ENCODE results near the gene PACC1. TPM values are rescaled to one million over a fixed set of nuclear protein-coding genes. Genes with fewer than 3 reads are reported as not detected.

PACC1 gene
- total RNA-seq, 1 donor from 2014 or later, result 2.6 TPM

DNA sequence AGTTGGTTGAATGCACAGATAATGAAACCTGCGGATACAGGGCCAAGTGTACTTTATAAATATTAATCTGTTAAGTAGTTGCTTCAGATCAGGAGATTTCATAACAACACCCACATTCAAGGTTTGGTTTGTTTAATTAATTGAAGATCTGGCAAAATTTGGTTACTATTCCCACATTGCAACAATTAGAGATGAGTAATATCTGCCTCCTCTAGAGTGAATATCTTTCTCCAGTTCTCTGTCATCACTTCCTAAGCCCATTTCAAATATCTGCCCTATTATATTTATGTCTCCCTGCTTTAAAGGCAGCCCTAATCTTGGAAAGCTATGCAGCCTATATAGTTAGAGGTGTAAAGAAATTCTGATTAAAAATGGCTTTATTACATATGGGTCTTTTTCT is 68.1 kb downstream of the PACC1 start:
- DNase-seq, result no peak
- no peak overlapping the region for H3K4me3 ChIP-seq
- peaks cover 70% of the 10 kb centered on the region for H3K36me3 ChIP-seq
- no peak overlapping the region for H3K27ac ChIP-seq (replicated peaks)
- TF ChIP-seq, protein P1, sequence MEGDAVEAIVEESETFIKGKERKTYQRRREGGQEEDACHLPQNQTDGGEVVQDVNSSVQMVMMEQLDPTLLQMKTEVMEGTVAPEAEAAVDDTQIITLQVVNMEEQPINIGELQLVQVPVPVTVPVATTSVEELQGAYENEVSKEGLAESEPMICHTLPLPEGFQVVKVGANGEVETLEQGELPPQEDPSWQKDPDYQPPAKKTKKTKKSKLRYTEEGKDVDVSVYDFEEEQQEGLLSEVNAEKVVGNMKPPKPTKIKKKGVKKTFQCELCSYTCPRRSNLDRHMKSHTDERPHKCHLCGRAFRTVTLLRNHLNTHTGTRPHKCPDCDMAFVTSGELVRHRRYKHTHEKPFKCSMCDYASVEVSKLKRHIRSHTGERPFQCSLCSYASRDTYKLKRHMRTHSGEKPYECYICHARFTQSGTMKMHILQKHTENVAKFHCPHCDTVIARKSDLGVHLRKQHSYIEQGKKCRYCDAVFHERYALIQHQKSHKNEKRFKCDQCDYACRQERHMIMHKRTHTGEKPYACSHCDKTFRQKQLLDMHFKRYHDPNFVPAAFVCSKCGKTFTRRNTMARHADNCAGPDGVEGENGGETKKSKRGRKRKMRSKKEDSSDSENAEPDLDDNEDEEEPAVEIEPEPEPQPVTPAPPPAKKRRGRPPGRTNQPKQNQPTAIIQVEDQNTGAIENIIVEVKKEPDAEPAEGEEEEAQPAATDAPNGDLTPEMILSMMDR (IDR thresholded peaks at IDR 0.05; ENCODE audit: borderline replicate concordance), result no peak
- peaks cover 8% of the 10 kb centered on the region for H3K4me1 ChIP-seq
- intact Hi-C loops (cut with micrococcal nuclease), result no loop called here
- no peaks in the 10 kb centered on the region for H3K9me3 ChIP-seq (replicated peaks)
- H3K27me3 ChIP-seq (ENCODE audit: low read depth), result no peaks in the 10 kb centered on the region

DNA sequence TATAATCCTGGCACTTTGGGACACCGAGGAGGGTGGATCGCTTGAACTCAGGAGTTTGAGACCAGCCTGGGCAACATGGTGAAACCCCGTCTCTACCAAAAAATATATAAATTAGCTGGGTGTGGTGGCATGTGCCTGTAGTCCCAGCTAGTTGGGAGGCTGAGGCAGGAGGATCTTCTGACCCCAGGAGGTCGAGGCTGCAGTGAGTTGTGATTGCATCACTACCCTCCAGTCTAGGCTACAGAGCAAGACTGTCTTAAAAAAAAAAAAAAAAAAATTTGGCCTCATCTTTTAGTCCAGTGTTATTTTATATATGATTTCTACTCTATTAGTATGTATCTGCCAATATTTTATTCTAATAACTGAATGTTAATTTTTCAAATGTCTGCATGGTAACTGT is 69.8 kb downstream of the PACC1 start:
- Histone ChIP-seq H3K4me1 (peaks cover 12% of the 10 kb centered on the region), H3K27me3 (ENCODE audit: low read depth) (no peaks in the 10 kb centered on the region), H3K9me3 (replicated peaks) (no peaks in the 10 kb centered on the region), H3K27ac (replicated peaks) (no peak overlapping the region), H3K36me3 (peaks cover 63% of the 10 kb centered on the region), H3K4me3 (no peak overlapping the region)
- no peak for DNase-seq
- intact Hi-C loops (cut with micrococcal nuclease), result no loop called here
- TF ChIP-seq, protein P1 (IDR thresholded peaks at IDR 0.05; ENCODE audit: borderline replicate concordance), result no peak

DNA sequence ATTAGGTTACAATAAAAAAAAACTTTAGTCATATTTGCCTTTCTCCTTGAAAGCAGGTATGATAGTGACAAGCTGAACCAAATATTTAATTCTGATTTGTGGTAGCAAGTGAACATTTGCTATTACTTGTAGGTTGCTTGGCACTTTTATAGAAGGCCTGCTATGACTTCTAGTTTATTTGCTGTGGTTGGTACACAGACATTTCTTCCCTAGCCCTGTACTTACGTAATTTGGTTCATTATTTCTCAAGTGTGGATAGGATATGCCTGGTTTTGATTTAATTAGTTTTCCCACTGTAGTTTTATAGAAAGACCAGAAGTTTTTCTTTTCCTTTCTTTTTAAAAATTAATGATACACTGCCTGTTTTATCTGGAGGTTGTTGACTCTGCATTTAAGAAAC is 73.6 kb downstream of the PACC1 start:
- no peak overlapping the region for H3K4me3 ChIP-seq
- H3K27me3 ChIP-seq (ENCODE audit: low read depth), result no peaks in the 10 kb centered on the region
- TF ChIP-seq, protein P1 (IDR thresholded peaks at IDR 0.05; ENCODE audit: borderline replicate concordance), result no peak
- no peak overlapping the region for H3K27ac ChIP-seq (replicated peaks)
- H3K4me1 ChIP-seq, result peaks cover 12% of the 10 kb centered on the region
- peaks cover 52% of the 10 kb centered on the region for H3K36me3 ChIP-seq
- no peaks in the 10 kb centered on the region for H3K9me3 ChIP-seq (replicated peaks)
- intact Hi-C loops (cut with micrococcal nuclease), result no loop called here
- DNase-seq, result no peak

DNA sequence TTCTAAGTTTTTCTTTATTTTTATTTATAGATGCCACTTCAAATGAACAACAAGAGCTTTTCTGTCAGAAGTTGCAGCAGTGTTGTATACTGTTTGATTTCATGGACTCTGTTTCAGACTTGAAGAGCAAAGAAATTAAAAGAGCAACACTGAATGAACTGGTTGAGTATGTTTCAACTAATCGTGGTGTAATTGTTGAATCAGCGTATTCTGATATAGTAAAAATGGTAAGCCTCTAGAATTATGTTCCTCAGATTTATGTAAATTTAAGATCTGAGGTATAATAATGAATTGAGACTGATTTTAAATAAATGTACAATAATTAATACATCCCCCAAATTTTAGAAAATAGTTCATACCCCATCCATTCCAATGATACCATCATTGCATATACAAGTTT is 85.6 kb downstream of the PACC1 start:
- no peaks in the 10 kb centered on the region for H3K27me3 ChIP-seq (ENCODE audit: low read depth)
- no peak for DNase-seq
- no peak overlapping the region for H3K27ac ChIP-seq (replicated peaks)
- no peaks in the 10 kb centered on the region for H3K9me3 ChIP-seq (replicated peaks)
- H3K4me1 ChIP-seq, result peaks cover 28% of the 10 kb centered on the region
- TF ChIP-seq, protein P1 (IDR thresholded peaks at IDR 0.05; ENCODE audit: borderline replicate concordance), result no peak
- H3K36me3 ChIP-seq, result peaks cover 46% of the 10 kb centered on the region
- intact Hi-C loops (cut with micrococcal nuclease), result no loop called here
- no peak overlapping the region for H3K4me3 ChIP-seq

DNA sequence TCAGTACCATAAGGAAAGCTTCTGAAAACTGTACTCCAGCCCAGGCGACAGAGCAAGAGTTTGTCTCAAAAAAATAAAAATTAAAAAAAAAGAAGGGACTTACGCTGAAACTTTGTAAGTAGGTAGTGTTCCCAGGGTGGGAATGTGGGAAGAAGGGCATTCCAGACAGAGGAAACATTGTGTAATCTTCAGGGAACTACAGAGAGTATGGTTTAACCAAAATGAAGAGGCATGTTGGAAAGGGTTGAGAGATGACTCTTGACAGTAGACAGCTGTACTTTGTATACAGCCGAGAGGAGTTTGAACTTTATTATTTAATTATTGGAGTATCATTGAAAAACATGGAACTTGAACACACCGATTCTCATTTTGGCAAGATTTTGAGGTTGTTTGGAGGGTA is 86.4 kb downstream of the PACC1 start:
- Histone ChIP-seq H3K9me3 (replicated peaks) (no peaks in the 10 kb centered on the region), H3K36me3 (peaks cover 37% of the 10 kb centered on the region), H3K27ac (replicated peaks) (no peak overlapping the region), H3K4me1 (peaks cover 31% of the 10 kb centered on the region), H3K27me3 (ENCODE audit: low read depth) (no peaks in the 10 kb centered on the region), H3K4me3 (no peak overlapping the region)
- TF ChIP-seq, protein P1 (IDR thresholded peaks at IDR 0.05; ENCODE audit: borderline replicate concordance), result no peak
- intact Hi-C loops (cut with micrococcal nuclease), result no loop called here
- DNase-seq, result no peak

DNA sequence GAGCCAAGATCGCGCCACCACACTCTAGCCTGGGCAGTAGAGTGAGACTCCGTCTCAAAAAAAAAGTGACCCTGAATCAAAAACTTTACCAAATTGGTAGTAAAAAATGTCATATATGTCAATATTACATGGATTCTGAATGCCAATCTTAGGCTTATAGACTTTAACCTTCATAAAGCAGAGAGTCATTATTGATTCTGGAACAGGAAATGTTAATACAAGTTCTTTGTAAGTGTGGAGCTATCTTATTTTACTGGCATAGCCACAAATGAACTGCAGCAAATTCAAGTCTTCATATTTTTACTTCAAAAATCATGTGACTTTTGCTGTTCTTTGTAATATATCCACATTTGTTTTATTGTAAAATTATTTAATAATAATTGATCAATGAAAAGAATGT is 88.1 kb downstream of the PACC1 start:
- H3K27me3 ChIP-seq (ENCODE audit: low read depth), result no peaks in the 10 kb centered on the region
- H3K36me3 ChIP-seq, result peaks cover 25% of the 10 kb centered on the region
- H3K4me3 ChIP-seq, result no peak overlapping the region
- intact Hi-C loops (cut with micrococcal nuclease), result no loop called here
- H3K27ac ChIP-seq (replicated peaks), result no peak overlapping the region
- H3K4me1 ChIP-seq, result peaks cover 36% of the 10 kb centered on the region
- TF ChIP-seq, protein P1 (IDR thresholded peaks at IDR 0.05; ENCODE audit: borderline replicate concordance), result no peak
- DNase-seq, result no peak
- no peaks in the 10 kb centered on the region for H3K9me3 ChIP-seq (replicated peaks)
